ENCODE data around the gene H2BK1. TPM values are rescaled to one million over a fixed set of nuclear protein-coding genes. Genes with fewer than 3 reads are reported as not detected.

The H2BK1 gene
- total and polyA plus RNA-seq, 2 of the 13 experiments (the other 11 are each of a cell fraction or from before 2014, with no cell fraction given), result not detected

- TF ChIP-seq ZBTB25 (CRISPR knock-in tag; IDR thresholded peaks at IDR 0.05) (no peak), ZNF816 (CRISPR knock-in tag; IDR thresholded peaks at IDR 0.05; ENCODE audit: borderline replicate concordance) (no peak)
These were observed 22.7 kb downstream of the H2BK1 start (continued) for GRCh38 chr7:151187409-151188251.

GRCh38 chr7:151186640-151187408 lies 23.5 kb downstream of the H2BK1 start, which contains the start of gene ASB10:
ASB10 (minus strand) TSS chr7:151187250; CDS start chr7:151187130, 120 bp downstream.
- DNase-seq (ENCODE audit: low spot score) (no peak), FAIRE-seq (no peak), ATAC-seq (peak; percentile 11; the same call in 1 of the 3 replicates)
- in situ Hi-C loops (cut with HindIII; ENCODE audit: extremely low pct_ligation_motif_present, low pct_unique_long_range_greater_than_20kb), result no loop called here
- 26% methylated on average over 10 of the region's 22 CpGs for WGBS (ENCODE audit: low lambda C conversion rate)
- Histone ChIP-seq H3K27me3 (ENCODE audit: control insufficient read depth in 1 of 2, insufficient read depth in 2 of 2, low read length in 2 of 2) (peaks cover 1 to 37% of the 10 kb centered on the region in 2 experiments; a peak in 3 of 5 replicates), H3K4me3 (replicated peaks in 1 of 3; ENCODE audit: insufficient read depth in 1 of 3, low read depth in 2 of 3, low read length in 3 of 3) (no peak within 1 kb of the TSS), H3K36me3 (replicated peaks in 1 of 2; ENCODE audit: control insufficient read depth in 1 of 2, insufficient read depth in 2 of 2, low read length in 2 of 2) (no peaks in the 10 kb centered on the region), H3K9me3 (ENCODE audit: low read length) (no peaks in the 10 kb centered on the region), H3K9ac (ENCODE audit: insufficient read depth, low read depth, low read length) (no peak within 1 kb of the TSS), H2AFZ (ENCODE audit: low read length) (no peak within 1 kb of the TSS), H3K79me2 (ENCODE audit: insufficient read depth, low read length) (no peaks in the 10 kb centered on the region), H3K4me1 (ENCODE audit: insufficient read depth, low read length) (no peaks in the 10 kb centered on the region), H3K27ac (ENCODE audit: extremely low read length, insufficient read depth, low read length) (no peak within 1 kb of the TSS), H4K20me1 (ENCODE audit: insufficient read depth, low read length) (no peaks in the 10 kb centered on the region), H3K4me2 (ENCODE audit: low read depth, low read length) (no peak within 1 kb of the TSS)
- BruUV-seq (replicated peaks), result no TSS peak
- intact Hi-C loops (cut with micrococcal nuclease; ENCODE audit: unreplicated experiment), result no loop called here
- ChIA-PET CTCF (ENCODE audit: low intra/inter-chr PET ratio, low total read pairs) (no interaction called here), POLR2A (no interaction called here)
- no peak for TF ChIP-seq JDP2 (CRISPR knock-in tag; IDR thresholded peaks at IDR 0.05; ENCODE audit: borderline replicate concordance)
- no peak for TF ChIP-seq ZNF687 (CRISPR knock-in tag; IDR thresholded peaks at IDR 0.05)
- TF ChIP-seq ZNF530 (CRISPR knock-in tag; IDR thresholded peaks at IDR 0.05; ENCODE audit: low read depth), result no peak
- TF ChIP-seq HOXD1 (CRISPR knock-in tag; IDR thresholded peaks at IDR 0.05), result no peak
